ENCODE results near the gene COL9A3. TPM values are rescaled to one million over a fixed set of nuclear protein-coding genes. Genes with fewer than 3 reads are reported as not detected.
A peak's percentile ranks its signal among the peaks of the same experiment; 100 is the strongest.

COL9A3 gene
- polyA plus RNA-seq, 4 donors: 3.4 to 12.7 (median 5.9) TPM

DNA sequence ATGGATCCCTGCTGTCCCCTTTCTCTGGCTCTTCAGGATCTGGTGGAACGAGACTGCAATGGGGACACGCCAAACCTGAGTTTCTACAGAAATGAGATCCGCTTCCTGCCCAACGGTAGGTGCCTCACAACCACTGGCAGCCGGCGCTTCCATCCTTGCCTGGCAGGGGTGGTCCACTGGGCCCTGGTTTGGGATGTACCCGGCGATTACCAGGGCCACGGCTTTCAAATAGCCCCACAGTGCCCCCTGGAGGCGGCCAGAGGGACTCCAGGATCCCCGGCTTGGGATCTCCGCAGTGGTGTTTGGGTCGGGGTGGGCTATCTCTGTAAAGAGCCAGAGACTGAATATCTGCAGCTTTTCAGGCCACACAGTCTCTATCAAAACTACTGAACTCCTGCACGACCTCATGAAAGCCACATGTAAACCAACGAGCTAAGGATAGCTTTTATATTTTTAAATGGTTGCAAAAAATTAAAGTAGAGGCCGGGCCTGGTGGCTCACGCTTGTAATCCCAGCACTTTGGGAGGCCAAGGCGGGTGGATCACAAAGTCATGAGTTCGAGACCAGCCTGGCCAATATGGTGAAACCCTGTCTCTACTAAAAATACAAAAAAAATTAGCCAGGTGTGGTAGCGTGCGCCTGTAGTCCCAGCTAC, 8.5 kb upstream of the COL9A3 start:
- peaks cover 0 to 21% (median 6%) of the 10 kb centered on the region in 3 donors for H3K4me1 ChIP-seq (ENCODE audit: control insufficient read depth in 3 of 3, insufficient read depth in 2 of 3, low read depth in 1 of 3, low read length in 2 of 3)
- DNase-seq (peak in 1 of 2 donors; percentile 73), FAIRE-seq (no peak)
- no peak overlapping the region for H3K4me3 ChIP-seq (ENCODE audit: low read depth in 1 of 3, low read length in 3 of 3)
- H3K9me3 ChIP-seq (ENCODE audit: control insufficient read depth in 2 of 2, insufficient read depth in 1 of 2, low read depth in 1 of 2, low read length in 1 of 2): no peaks in the 10 kb centered on the region
- H3K27ac ChIP-seq (ENCODE audit: low read depth in 1 of 3, low read length in 2 of 3): no peak overlapping the region
- H3K27me3 ChIP-seq (ENCODE audit: control insufficient read depth in 3 of 3, insufficient read depth in 3 of 3, low read length in 3 of 3): no peaks in the 10 kb centered on the region
- peaks cover 21 to 73% (median 32%) of the 10 kb centered on the region in 3 donors for H3K36me3 ChIP-seq (ENCODE audit: control insufficient read depth in 3 of 3, insufficient read depth in 2 of 3, low read depth in 1 of 3, low read length in 3 of 3)
- WGBS, 3 donors: 40 to 44% (median 40%) methylated on average over 21 of the region's 21 CpGs

GRCh38 chr20:62809530-62810428, 7.1 kb upstream of the COL9A3 start:
- DNase-seq: no peak
- Histone ChIP-seq H3K27me3 (ENCODE audit: control insufficient read depth in 3 of 3, insufficient read depth in 3 of 3, low read length in 3 of 3) (peaks cover 0 to 2% (median 0%) of the 10 kb centered on the region in 3 donors), H3K36me3 (ENCODE audit: control insufficient read depth in 3 of 3, insufficient read depth in 2 of 3, low read depth in 1 of 3, low read length in 3 of 3) (peaks cover 23 to 84% (median 32%) of the 10 kb centered on the region in 3 donors), H3K4me3 (ENCODE audit: low read depth in 1 of 3, low read length in 3 of 3) (no peak overlapping the region), H3K27ac (ENCODE audit: low read depth in 1 of 3, low read length in 2 of 3) (no peak overlapping the region), H3K4me1 (ENCODE audit: control insufficient read depth in 3 of 3, insufficient read depth in 2 of 3, low read depth in 1 of 3, low read length in 2 of 3) (peaks cover 0 to 17% (median 6%) of the 10 kb centered on the region in 3 donors), H3K9me3 (ENCODE audit: control insufficient read depth in 2 of 2, insufficient read depth in 1 of 2, low read depth in 1 of 2, low read length in 1 of 2) (no peaks in the 10 kb centered on the region)
- no peak for FAIRE-seq
- WGBS, 3 donors: 95 to 96% (median 96%) methylated on average over 24 of the region's 24 CpGs

DNA sequence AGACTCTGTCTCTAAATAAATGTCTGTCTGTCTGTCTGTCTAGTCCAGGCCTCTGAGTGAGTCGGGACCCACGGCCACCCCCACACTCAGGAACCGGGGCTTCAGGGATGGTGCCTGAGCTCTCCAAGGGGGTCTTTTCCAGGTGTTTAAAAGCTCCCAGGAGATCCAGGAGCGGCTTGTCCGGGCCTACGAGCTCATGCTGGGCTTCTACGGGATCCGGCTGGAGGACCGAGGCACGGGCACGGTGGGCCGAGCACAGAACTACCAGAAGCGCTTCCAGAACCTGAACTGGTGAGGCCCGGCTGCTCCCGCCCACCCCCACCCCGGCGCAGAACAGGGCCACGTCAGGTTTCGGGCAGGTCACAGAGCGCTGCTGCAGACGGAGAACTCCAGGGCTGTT, 5.5 kb upstream of the COL9A3 start:
- Histone ChIP-seq H3K9me3 (ENCODE audit: control insufficient read depth in 2 of 2, insufficient read depth in 1 of 2, low read depth in 1 of 2, low read length in 1 of 2) (peaks cover 0 to 2% of the 10 kb centered on the region in 2 donors), H3K27me3 (ENCODE audit: control insufficient read depth in 3 of 3, insufficient read depth in 3 of 3, low read length in 3 of 3) (peaks cover 0 to 17% (median 4%) of the 10 kb centered on the region in 3 donors), H3K27ac (ENCODE audit: low read depth in 1 of 3, low read length in 2 of 3) (no peak overlapping the region), H3K4me1 (ENCODE audit: control insufficient read depth in 3 of 3, insufficient read depth in 2 of 3, low read depth in 1 of 3, low read length in 2 of 3) (peaks cover 0 to 23% (median 3%) of the 10 kb centered on the region in 3 donors), H3K36me3 (ENCODE audit: control insufficient read depth in 3 of 3, insufficient read depth in 2 of 3, low read depth in 1 of 3, low read length in 3 of 3) (peaks cover 23 to 80% (median 32%) of the 10 kb centered on the region in 3 donors), H3K4me3 (ENCODE audit: low read depth in 1 of 3, low read length in 3 of 3) (no peak overlapping the region)
- DNase-seq: no peak
- 94 to 96% (median 95%) methylated on average over 21 of the region's 21 CpGs for WGBS, 3 donors
- no peak for FAIRE-seq

- H3K27ac ChIP-seq (ENCODE audit: low read depth in 1 of 3, low read length in 2 of 3): no peak overlapping the region
- H3K36me3 ChIP-seq (ENCODE audit: control insufficient read depth in 3 of 3, insufficient read depth in 2 of 3, low read depth in 1 of 3, low read length in 3 of 3): peaks cover 23 to 76% (median 32%) of the 10 kb centered on the region in 3 donors
- peaks cover 0 to 2% of the 10 kb centered on the region in 2 donors for H3K9me3 ChIP-seq (ENCODE audit: control insufficient read depth in 2 of 2, insufficient read depth in 1 of 2, low read depth in 1 of 2, low read length in 1 of 2)
- 84 to 85% (median 84%) methylated on average over 10 of the region's 10 CpGs for WGBS, 3 donors
- H3K27me3 ChIP-seq (ENCODE audit: control insufficient read depth in 3 of 3, insufficient read depth in 3 of 3, low read length in 3 of 3): peaks cover 0 to 21% (median 7%) of the 10 kb centered on the region in 3 donors
- H3K4me3 ChIP-seq (ENCODE audit: low read depth in 1 of 3, low read length in 3 of 3): no peak overlapping the region
- H3K4me1 ChIP-seq (ENCODE audit: control insufficient read depth in 3 of 3, insufficient read depth in 2 of 3, low read depth in 1 of 3, low read length in 2 of 3): peaks cover 0 to 22% (median 3%) of the 10 kb centered on the region in 3 donors
- DNase-seq (no peak), FAIRE-seq (no peak)
These were observed 5.1 kb upstream of the COL9A3 start for GRCh38 chr20:62811720-62812119.

- FAIRE-seq: no peak
- H3K36me3 ChIP-seq (ENCODE audit: control insufficient read depth in 3 of 3, insufficient read depth in 2 of 3, low read depth in 1 of 3, low read length in 3 of 3): peaks cover 23 to 70% (median 31%) of the 10 kb centered on the region in 3 donors
These were observed 4.5 kb upstream of the COL9A3 start for GRCh38 chr20:62812181-62812906.

DNA sequence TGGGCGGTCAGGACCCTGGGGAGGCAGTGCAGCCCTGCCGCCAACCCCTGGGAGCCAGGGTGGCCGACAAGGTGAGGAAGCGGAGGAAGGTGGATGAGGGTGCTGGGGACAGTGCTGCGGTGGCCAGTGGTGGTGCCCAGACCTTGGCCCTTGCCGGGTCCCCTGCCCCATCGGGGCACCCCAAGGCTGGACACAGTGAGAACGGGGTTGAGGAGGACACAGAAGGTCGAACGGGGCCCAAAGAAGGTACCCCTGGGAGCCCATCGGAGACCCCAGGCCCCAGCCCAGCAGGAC, 4.0 kb upstream of the COL9A3 start:
- H3K36me3 ChIP-seq (ENCODE audit: control insufficient read depth in 3 of 3, insufficient read depth in 2 of 3, low read depth in 1 of 3, low read length in 3 of 3): peaks cover 19 to 65% (median 25%) of the 10 kb centered on the region in 3 donors
- FAIRE-seq: no peak
- H3K4me1 ChIP-seq (ENCODE audit: control insufficient read depth in 3 of 3, insufficient read depth in 2 of 3, low read depth in 1 of 3, low read length in 2 of 3): peaks cover 0 to 24% (median 3%) of the 10 kb centered on the region in 3 donors
- peaks cover 7 to 27% (median 8%) of the 10 kb centered on the region in 3 donors for H3K27me3 ChIP-seq (ENCODE audit: control insufficient read depth in 3 of 3, insufficient read depth in 3 of 3, low read length in 3 of 3)
- 93 to 95% (median 93%) methylated on average over 8 to 11 of the region's 11 CpGs for WGBS, 3 donors
- H3K27ac ChIP-seq (ENCODE audit: low read depth in 1 of 3, low read length in 2 of 3): no peak overlapping the region
- no peak for DNase-seq
- peaks cover 0 to 2% of the 10 kb centered on the region in 2 donors for H3K9me3 ChIP-seq (ENCODE audit: control insufficient read depth in 2 of 2, insufficient read depth in 1 of 2, low read depth in 1 of 2, low read length in 1 of 2)
- H3K4me3 ChIP-seq (ENCODE audit: low read depth in 1 of 3, low read length in 3 of 3): no peak overlapping the region

More at GRCh38 chr20:62812181-62812906, 4.5 kb upstream of the COL9A3 start:
- no peak overlapping the region for H3K27ac ChIP-seq (ENCODE audit: low read depth in 1 of 3, low read length in 2 of 3)
- peaks cover 0 to 2% of the 10 kb centered on the region in 2 donors for H3K9me3 ChIP-seq (ENCODE audit: control insufficient read depth in 2 of 2, insufficient read depth in 1 of 2, low read depth in 1 of 2, low read length in 1 of 2)
- 85 to 93% (median 88%) methylated on average over 36 to 43 of the region's 43 CpGs for WGBS, 3 donors
- no peak for DNase-seq
- H3K27me3 ChIP-seq (ENCODE audit: control insufficient read depth in 3 of 3, insufficient read depth in 3 of 3, low read length in 3 of 3): peaks cover 3 to 22% (median 7%) of the 10 kb centered on the region in 3 donors
- no peak overlapping the region for H3K4me3 ChIP-seq (ENCODE audit: low read depth in 1 of 3, low read length in 3 of 3)
- peaks cover 0 to 19% (median 3%) of the 10 kb centered on the region in 3 donors for H3K4me1 ChIP-seq (ENCODE audit: control insufficient read depth in 3 of 3, insufficient read depth in 2 of 3, low read depth in 1 of 3, low read length in 2 of 3)

- FAIRE-seq: no peak
- DNase-seq: no peak
- peaks cover 19 to 58% (median 22%) of the 10 kb centered on the region in 3 donors for H3K36me3 ChIP-seq (ENCODE audit: control insufficient read depth in 3 of 3, insufficient read depth in 2 of 3, low read depth in 1 of 3, low read length in 3 of 3)
These were observed 3.3 kb upstream of the COL9A3 start for GRCh38 chr20:62813588-62813987.

More at GRCh38 chr20:62813588-62813987, 3.3 kb upstream of the COL9A3 start:
- peaks cover 0 to 2% of the 10 kb centered on the region in 2 donors for H3K9me3 ChIP-seq (ENCODE audit: control insufficient read depth in 2 of 2, insufficient read depth in 1 of 2, low read depth in 1 of 2, low read length in 1 of 2)
- no peak overlapping the region for H3K27ac ChIP-seq (ENCODE audit: low read depth in 1 of 3, low read length in 2 of 3)
- no peak overlapping the region for H3K4me3 ChIP-seq (ENCODE audit: low read depth in 1 of 3, low read length in 3 of 3)
- H3K4me1 ChIP-seq (ENCODE audit: control insufficient read depth in 3 of 3, insufficient read depth in 2 of 3, low read depth in 1 of 3, low read length in 2 of 3): peaks cover 0 to 32% (median 3%) of the 10 kb centered on the region in 3 donors
- 86 to 92% (median 92%) methylated on average over 11 to 13 of the region's 13 CpGs for WGBS, 3 donors
- H3K27me3 ChIP-seq (ENCODE audit: control insufficient read depth in 3 of 3, insufficient read depth in 3 of 3, low read length in 3 of 3): peaks cover 8 to 28% (median 9%) of the 10 kb centered on the region in 3 donors
